Stomach (tissue), 4 donors: ENCODE results near the gene CDH2.

Experiments used
- CTCF ChIP-seq, 7 experiments: fragments of 450-650 bp in 4 of 7; fragments of 200-600 bp in 3 of 7; sonication (generic) in 3 of 7; IDR thresholded peaks; one replicate each; pipeline ENCODE4 v1.5.1; 2016 to 2019; ENCODE audit warnings: antibody characterized with exemption in 7 of 7, control low read depth in 2 of 7, mild to moderate bottlenecking in 1 of 7
- POLR2A ChIP-seq, 4 donors: fragments of 450-650 bp; IDR thresholded peaks; one replicate each; pipeline ENCODE4 v1.6.1; 2016; ENCODE audit warnings: antibody characterized with exemption in 4 of 4, control low read depth in 2 of 4, mild to moderate bottlenecking in 1 of 4, moderate library complexity in 1 of 4
- POLR2AphosphoS5 ChIP-seq, 3 donors: sonication (generic); formaldehyde crosslinking; IDR thresholded peaks; one replicate each; pipeline ENCODE4 v1.6.1; 2016; ENCODE audit warnings: antibody characterized with exemption in 3 of 3

- TF ChIP-seq CTCF (IDR thresholded peaks at IDR 0.05) (no peak), POLR2A (IDR thresholded peaks at IDR 0.05) (no peak), POLR2AphosphoS5 (IDR thresholded peaks at IDR 0.05) (no peak)
Observed at GRCh38 chr18:27948986-27949385, 227.9 kb downstream of the CDH2 start.
